SH-SY5Y (cell line): ENCODE measurements around the gene CPS1.

Experiments used
- GATA2 ChIP-seq: IDR thresholded peaks from 2 replicates; pipeline ENCODE4 v1.6.1; 2011; ENCODE audit warnings: mild to moderate bottlenecking, low read depth, low read length
- GATA3 ChIP-seq: IDR thresholded peaks from 2 replicates; pipeline ENCODE4 v1.6.1; 2011; ENCODE audit warnings: low read depth, mild to moderate bottlenecking, low read length, moderate library complexity

GRCh38 chr2:210522399-210522798 is 34.0 kb upstream of the CPS1 start:
- TF ChIP-seq GATA3, result no peak
- no peak for TF ChIP-seq GATA2
